ENCODE measurements around the gene BDKRB2. TPM values are rescaled to one million over a fixed set of nuclear protein-coding genes. Genes with fewer than 3 reads are reported as not detected.
A peak's percentile ranks its signal among the peaks of the same experiment; 100 is the strongest.

Gene BDKRB2
- total and polyA plus RNA-seq, 2 experiments from 2014 or later: 12.4 to 14.4 TPM

DNA sequence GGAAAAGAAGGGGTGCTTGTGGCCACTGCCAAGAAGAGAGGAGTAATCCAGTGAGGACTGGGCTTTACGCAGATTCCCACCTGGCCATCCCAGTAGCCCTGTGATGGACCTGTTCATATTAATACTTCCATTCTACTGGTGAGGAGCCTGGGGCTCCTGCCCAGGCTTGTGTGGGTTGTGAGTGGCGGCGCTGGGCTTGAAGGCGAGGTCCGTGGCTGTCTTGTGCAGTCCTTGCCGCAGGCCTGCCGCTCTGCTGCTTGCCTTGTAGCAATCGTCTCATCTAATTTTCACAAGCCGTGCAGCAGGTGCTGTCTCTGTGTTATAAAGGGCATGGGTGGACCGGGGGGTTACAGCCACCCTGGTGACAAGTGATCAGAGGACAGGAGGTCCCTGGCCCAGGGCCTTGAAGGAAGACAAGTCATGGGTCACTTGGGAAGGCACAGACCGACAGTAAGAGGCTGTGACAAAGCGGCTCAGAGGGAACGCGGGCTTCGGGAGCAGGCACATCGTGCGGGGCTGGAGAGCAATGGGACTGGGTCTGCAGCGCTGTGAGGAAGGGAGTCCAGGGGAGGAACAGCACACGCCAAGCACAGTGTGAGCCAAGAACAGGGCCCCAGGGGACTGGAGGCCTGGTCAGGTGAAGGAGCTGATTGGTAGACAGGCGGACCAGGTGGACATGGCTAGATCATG is 7.3 kb upstream of the BDKRB2 start:
- no peak overlapping the region for H3K27ac ChIP-seq
- no peak overlapping the region for H3K4me3 ChIP-seq
- H3K36me3 ChIP-seq (ENCODE audit: low read depth): no peaks in the 10 kb centered on the region
- no peaks in the 10 kb centered on the region for H4K20me1 ChIP-seq (ENCODE audit: insufficient read depth)
- H3K9ac ChIP-seq: no peak overlapping the region
- no peaks in the 10 kb centered on the region for H3K9me2 ChIP-seq (ENCODE audit: insufficient read depth)
- no peak overlapping the region for H2AFZ ChIP-seq
- TF ChIP-seq EZH2phosphoT487 (IDR thresholded peaks at IDR 0.05; ENCODE audit: insufficient read depth, low read depth): no peak
- TF ChIP-seq EZH2 (IDR thresholded peaks at IDR 0.05; ENCODE audit: insufficient read depth, poor library complexity, severe bottlenecking): no peak
- H3K79me2 ChIP-seq (ENCODE audit: insufficient read depth): no peaks in the 10 kb centered on the region
- in situ Hi-C loops (cut with MboI): no loop called here
- DNase-seq: no peak
- 0 out of 2 replicates have a peak, but pooled peaks cover 4% of the 10 kb centered on the region for H3K4me1 ChIP-seq (ENCODE audit: insufficient read depth)
- no peak overlapping the region for H3K4me2 ChIP-seq (ENCODE audit: unreplicated experiment)
- H3F3A ChIP-seq (ENCODE audit: insufficient read depth): no peaks in the 10 kb centered on the region
- H3K27me3 ChIP-seq (replicated peaks; ENCODE audit: insufficient read depth): no peaks in the 10 kb centered on the region
- no peaks in the 10 kb centered on the region for H3K9me3 ChIP-seq (ENCODE audit: low read depth)
- 91 to 95% methylated on average over 20 of the region's 20 CpGs for WGBS, 2 experiments (ENCODE audit: low coverage in 1 of 2, low lambda C conversion rate in 2 of 2, missing lambda C conversion rate in 2 of 2)

GRCh38 chr14:96197969-96198368 is 6.7 kb upstream of the BDKRB2 start:
- no peak overlapping the region for H3K4me2 ChIP-seq (ENCODE audit: unreplicated experiment)
- no peaks in the 10 kb centered on the region for H3F3A ChIP-seq (ENCODE audit: insufficient read depth)
- H3K79me2 ChIP-seq (ENCODE audit: insufficient read depth): no peaks in the 10 kb centered on the region
- 88 to 90% methylated on average over 11 of the region's 11 CpGs for WGBS, 2 experiments (ENCODE audit: low coverage in 1 of 2, low lambda C conversion rate in 2 of 2, missing lambda C conversion rate in 2 of 2)
- in situ Hi-C loops (cut with MboI): no loop called here
- no peaks in the 10 kb centered on the region for H3K9me2 ChIP-seq (ENCODE audit: insufficient read depth)
- H3K4me3 ChIP-seq: no peak overlapping the region
- no peaks in the 10 kb centered on the region for H4K20me1 ChIP-seq (ENCODE audit: insufficient read depth)
- H3K9me3 ChIP-seq (ENCODE audit: low read depth): no peaks in the 10 kb centered on the region
- H3K9ac ChIP-seq: no peak overlapping the region
- no peak overlapping the region for H2AFZ ChIP-seq
- H3K27ac ChIP-seq: no peak overlapping the region
- H3K4me1 ChIP-seq (ENCODE audit: insufficient read depth): 0 out of 2 replicates have a peak, but pooled peaks cover 4% of the 10 kb centered on the region
- DNase-seq: no peak
- H3K36me3 ChIP-seq (ENCODE audit: low read depth): no peaks in the 10 kb centered on the region
- no peaks in the 10 kb centered on the region for H3K27me3 ChIP-seq (replicated peaks; ENCODE audit: insufficient read depth)
- TF ChIP-seq EZH2phosphoT487 (IDR thresholded peaks at IDR 0.05; ENCODE audit: insufficient read depth, low read depth) (no peak), EZH2 (IDR thresholded peaks at IDR 0.05; ENCODE audit: insufficient read depth, poor library complexity, severe bottlenecking) (no peak)

- Histone ChIP-seq H3K9me2 (ENCODE audit: insufficient read depth) (no peaks in the 10 kb centered on the region), H3K9ac (peak overlapping the region; percentile 25; the same call in 1 of the 2 replicates)
These were observed 6.1 kb upstream of the BDKRB2 start for GRCh38 chr14:96198430-96199130.

GRCh38 chr14:96201157-96201556 is 3.5 kb upstream of the BDKRB2 start:
- Histone ChIP-seq H3K9me2 (ENCODE audit: insufficient read depth) (no peaks in the 10 kb centered on the region), H3F3A (ENCODE audit: insufficient read depth) (no peaks in the 10 kb centered on the region), H3K4me3 (no peak overlapping the region), H3K4me1 (ENCODE audit: insufficient read depth) (peaks cover 18% of the 10 kb centered on the region; the same call in 1 of the 2 replicates), H3K36me3 (ENCODE audit: low read depth) (no peaks in the 10 kb centered on the region), H4K20me1 (ENCODE audit: insufficient read depth) (no peaks in the 10 kb centered on the region), H3K27me3 (replicated peaks; ENCODE audit: insufficient read depth) (no peaks in the 10 kb centered on the region), H2AFZ (no peak overlapping the region), H3K27ac (no peak overlapping the region), H3K9ac (no peak overlapping the region), H3K9me3 (ENCODE audit: low read depth) (no peaks in the 10 kb centered on the region), H3K79me2 (ENCODE audit: insufficient read depth) (peaks cover 27% of the 10 kb centered on the region), H3K4me2 (ENCODE audit: unreplicated experiment) (no peak overlapping the region)
- in situ Hi-C loops (cut with MboI): no loop called here
- no peak for DNase-seq
- no peak for TF ChIP-seq EZH2 (IDR thresholded peaks at IDR 0.05; ENCODE audit: insufficient read depth, poor library complexity, severe bottlenecking)
- no peak for TF ChIP-seq EZH2phosphoT487 (IDR thresholded peaks at IDR 0.05; ENCODE audit: insufficient read depth, low read depth)
- 95 to 97% methylated on average over 8 of the region's 8 CpGs for WGBS, 2 experiments (ENCODE audit: low coverage in 1 of 2, low lambda C conversion rate in 2 of 2, missing lambda C conversion rate in 2 of 2)

More at GRCh38 chr14:96198430-96199130, 6.1 kb upstream of the BDKRB2 start:
- Histone ChIP-seq H3K9me3 (ENCODE audit: low read depth) (no peaks in the 10 kb centered on the region), H3K4me2 (ENCODE audit: unreplicated experiment) (peak overlapping the region; percentile 47), H3K27ac (no peak overlapping the region), H3K4me1 (ENCODE audit: insufficient read depth) (peaks cover under 1% of the 10 kb centered on the region; the same call in 1 of the 2 replicates), H3K36me3 (ENCODE audit: low read depth) (no peaks in the 10 kb centered on the region), H4K20me1 (ENCODE audit: insufficient read depth) (no peaks in the 10 kb centered on the region), H3F3A (ENCODE audit: insufficient read depth) (no peaks in the 10 kb centered on the region), H3K79me2 (ENCODE audit: insufficient read depth) (0 out of 2 replicates have a peak, but pooled peaks cover 1% of the 10 kb centered on the region), H3K4me3 (0 out of 2 replicates have a peak overlapping the region, but pooled peaks have one; percentile 43), H2AFZ (peak overlapping the region; percentile 56), H3K27me3 (replicated peaks; ENCODE audit: insufficient read depth) (no peaks in the 10 kb centered on the region)
- WGBS, 2 experiments (ENCODE audit: low coverage in 1 of 2, low lambda C conversion rate in 2 of 2, missing lambda C conversion rate in 2 of 2): 31 to 40% methylated on average over 9 of the region's 9 CpGs
- no peak for TF ChIP-seq EZH2phosphoT487 (IDR thresholded peaks at IDR 0.05; ENCODE audit: insufficient read depth, low read depth)
- TF ChIP-seq EZH2 (IDR thresholded peaks at IDR 0.05; ENCODE audit: insufficient read depth, poor library complexity, severe bottlenecking): no peak
- DNase-seq: no peak
- in situ Hi-C loops (cut with MboI): no loop called here

Measured in GM23248 (cell line).